HCT116 (cell line): ENCODE results near the gene SYNJ2. TPM values are rescaled to one million over a fixed set of nuclear protein-coding genes. Genes with fewer than 3 reads are reported as not detected.
A peak's percentile ranks its signal among the peaks of the same experiment; 100 is the strongest.

ENCODE experiments used
- ATAC-seq: fragments of 200-7000 bp; cut with Tn5 transposase; 2 replicates; pipeline ENCODE4 v1.9.1; 2020; ENCODE audit warnings: mild to moderate bottlenecking, moderate library complexity
- BruUV-seq: library from RNA; stranded (reverse); fragments of 400-500 nt; replicated peaks from 2 replicates; lab custom pipeline; 2021; lab: Mats Ljungman, UMichigan
- CTCF ChIA-PET: fragments of 300-600 bp; sonication (Branson Sonifier 250); formaldehyde crosslinking; loops from one replicate; lab custom pipeline; 2021; ENCODE audit warnings: antibody characterized with exemption; lab: Charles Lee
- POLR2A ChIA-PET: fragments of 300-600, 350-600 bp; sonication (Branson Sonifier 250); formaldehyde crosslinking; loops from one replicate; lab custom pipeline; 2021; ENCODE audit warnings: antibody characterized with exemption; lab: Charles Lee
- RAD21 ChIA-PET, 2 experiments: fragments of 300-600 bp; sonication (Branson Sonifier 250); formaldehyde crosslinking; loops; one replicate each; lab custom pipeline; 2023; ENCODE audit warnings: low total read pairs in 2 of 2; ENCODE audit not compliant: uncharacterized antibody in 2 of 2, unreplicated experiment in 2 of 2, low non-redundant PET in 1 of 2; lab: Charles Lee
- DNase-seq: peaks from one replicate; pipeline ENCODE4 v3.0.0-alpha.2; 2010; ENCODE audit warnings: low read depth, low spot score
- H2AFZ ChIP-seq: fragments of 200-600 bp; shearing (Covaris generic), sonication (generic); 2 replicates; pipeline ENCODE4 v1.6.1; 2017; ENCODE audit warnings: low read depth, mixed run types, mixed read lengths, antibody characterized with exemption, low read length; ENCODE audit not compliant: poor library complexity, severe bottlenecking
- H3K27ac ChIP-seq: 2 replicates; pipeline ENCODE4 v1.5.1; 2012; ENCODE audit warnings: low read depth, low read length
- H3K27me3 ChIP-seq: fragments of 200-600 bp; sonication (generic); 2 replicates; pipeline ENCODE4 v1.6.1; 2016; ENCODE audit warnings: mixed run types, low read length, mixed read lengths; ENCODE audit not compliant: insufficient read depth
- H3K36me3 ChIP-seq, 2 experiments: fragments of 200-500 bp in 1 of 2; fragments of 200-600 bp in 1 of 2; sonication (Bioruptor generic) in 1 of 2; sonication (generic) in 1 of 2; 2 replicates each; pipeline versions ENCODE4 v1.5.1 to v1.6.1; 2014 to 2016; ENCODE audit warnings: low read length in 2 of 2, inconsistent platforms in 1 of 2, mixed read lengths in 1 of 2, mixed run types in 1 of 2; ENCODE audit not compliant: insufficient read depth in 2 of 2, control insufficient read depth in 1 of 2
- H3K4me1 ChIP-seq, 2 experiments: fragments of 200-600 bp in 1 of 2; sonication (generic) in 1 of 2; 2 replicates each; pipeline versions ENCODE4 v1.5.1 to v1.6.1; 2012 to 2017; ENCODE audit warnings: low read length in 2 of 2, inconsistent platforms in 1 of 2, mild to moderate bottlenecking in 1 of 2, mixed read lengths in 1 of 2, mixed run types in 1 of 2, moderate library complexity in 1 of 2; ENCODE audit not compliant: insufficient read depth in 2 of 2, control insufficient read depth in 1 of 2
- H3K4me2 ChIP-seq: fragments of 200-600 bp; sonication (generic); 2 replicates; pipeline ENCODE4 v1.6.1; 2017; ENCODE audit warnings: mixed run types, low read length, mixed read lengths
- H3K4me3 ChIP-seq, 2 experiments: fragments of 200-600 bp in 1 of 2; sonication (generic) in 1 of 2; replicated peaks in 1 of 2; 2 replicates each; pipeline ENCODE4 v1.5.1; 2011 to 2016; ENCODE audit warnings: low read length in 2 of 2, control low read depth in 1 of 2, low read depth in 1 of 2, mild to moderate bottlenecking in 1 of 2, mixed read lengths in 1 of 2, mixed run types in 1 of 2
- H3K79me2 ChIP-seq: fragments of 200-600 bp; sonication (generic); 2 replicates; pipeline ENCODE4 v1.6.1; 2017; ENCODE audit warnings: mild to moderate bottlenecking, mixed run types, low read length, moderate library complexity, mixed read lengths; ENCODE audit not compliant: insufficient read depth
- H3K9ac ChIP-seq: fragments of 200-600 bp; sonication (generic); 2 replicates; pipeline ENCODE4 v1.6.1; 2016; ENCODE audit warnings: low read length, mixed read lengths
- H3K9me2 ChIP-seq: fragments of 200-600 bp; sonication (generic), shearing (Covaris generic); 2 replicates; pipeline ENCODE4 v1.6.1; 2017; ENCODE audit warnings: mixed run types, mild to moderate bottlenecking, moderate library complexity; ENCODE audit not compliant: insufficient read depth
- H3K9me3 ChIP-seq, 2 experiments: fragments of 200-500 bp in 1 of 2; fragments of 200-600 bp in 1 of 2; sonication (Bioruptor generic) in 1 of 2; sonication (generic) in 1 of 2; 2 replicates each; pipeline ENCODE4 v1.6.1; 2014 to 2017; ENCODE audit warnings: low read length in 2 of 2, mixed read lengths in 2 of 2, inconsistent platforms in 1 of 2, low read depth in 1 of 2, mild to moderate bottlenecking in 1 of 2, mixed run types in 1 of 2, moderate library complexity in 1 of 2; ENCODE audit not compliant: control insufficient read depth in 1 of 2, insufficient read depth in 1 of 2
- H4K20me1 ChIP-seq: fragments of 200-600 bp; sonication (generic), shearing (Covaris generic); 2 replicates; pipeline ENCODE4 v1.6.1; 2017; ENCODE audit warnings: mixed run types, mild to moderate bottlenecking, moderate library complexity; ENCODE audit not compliant: insufficient read depth
- CBX3 ChIP-seq: IDR thresholded peaks from 2 replicates; pipeline ENCODE4 v1.6.1; 2012; ENCODE audit warnings: low read depth
- CEBPB ChIP-seq: IDR thresholded peaks from 2 replicates; pipeline ENCODE4 v1.6.1; 2012; ENCODE audit warnings: low read depth
- EGR1 ChIP-seq: IDR thresholded peaks from 2 replicates; pipeline ENCODE4 v1.6.1; 2012; ENCODE audit warnings: low read depth
- ELF1 ChIP-seq: IDR thresholded peaks from 2 replicates; pipeline ENCODE4 v1.6.1; 2012; ENCODE audit warnings: low read depth, borderline replicate concordance
- EZH2 ChIP-seq: fragments of 200-600 bp; sonication (generic); IDR thresholded peaks from 2 replicates; pipeline ENCODE4 v1.6.1; 2017; ENCODE audit warnings: antibody characterized with exemption, mixed run types
- EZH2phosphoT487 ChIP-seq: fragments of 200-600 bp; IDR thresholded peaks from 2 replicates; pipeline ENCODE4 v1.6.1; 2018; ENCODE audit warnings: antibody characterized with exemption, borderline replicate concordance
- FOSL1 ChIP-seq: IDR thresholded peaks from 2 replicates; pipeline ENCODE4 v1.6.1; 2012; ENCODE audit warnings: low read depth
- POLR2AphosphoS5 ChIP-seq: IDR thresholded peaks from 2 replicates; pipeline ENCODE4 v1.6.1; 2011; ENCODE audit warnings: mild to moderate bottlenecking, low read depth, low read length, moderate library complexity
- SIN3A ChIP-seq: IDR thresholded peaks from 2 replicates; pipeline ENCODE4 v1.6.1; 2012; ENCODE audit warnings: low read depth
- SP1 ChIP-seq: IDR thresholded peaks from 2 replicates; pipeline ENCODE4 v1.6.1; 2012; ENCODE audit warnings: low read depth
- TCF7L2 ChIP-seq: IDR thresholded peaks from 2 replicates; pipeline ENCODE4 v1.7.0; 2011; ENCODE audit warnings: borderline replicate concordance, inconsistent platforms; ENCODE audit not compliant: insufficient read depth, insufficient read length; ENCODE audit errors: extremely low read depth
- ZFX ChIP-seq: fragments of 450-650 bp; IDR thresholded peaks from 2 replicates; pipeline ENCODE4 v1.6.1; 2017
- intact Hi-C: fragments of 100-400 bp; cut with micrococcal nuclease; formaldehyde crosslinking; loops from 2 replicates; pipeline ENCODE4 v1.10.0; 2022
- total RNA-seq: library from RNA; stranded (reverse); gene quantifications from one replicate; pipeline ENCODE4 v1.2.1, GENCODE V29; 2021; ENCODE audit not compliant: unreplicated experiment
- TF ChIP-seq, protein P1 (sequence below): IDR thresholded peaks from 2 replicates; pipeline ENCODE4 v1.6.1; 2012
- TF ChIP-seq, protein P2 (sequence below): IDR thresholded peaks from 2 replicates; pipeline ENCODE4 v1.6.1; 2012; ENCODE audit warnings: low read depth

SYNJ2 gene
- total RNA-seq, 1 experiment from 2014 or later = 23.9 TPM

DNA sequence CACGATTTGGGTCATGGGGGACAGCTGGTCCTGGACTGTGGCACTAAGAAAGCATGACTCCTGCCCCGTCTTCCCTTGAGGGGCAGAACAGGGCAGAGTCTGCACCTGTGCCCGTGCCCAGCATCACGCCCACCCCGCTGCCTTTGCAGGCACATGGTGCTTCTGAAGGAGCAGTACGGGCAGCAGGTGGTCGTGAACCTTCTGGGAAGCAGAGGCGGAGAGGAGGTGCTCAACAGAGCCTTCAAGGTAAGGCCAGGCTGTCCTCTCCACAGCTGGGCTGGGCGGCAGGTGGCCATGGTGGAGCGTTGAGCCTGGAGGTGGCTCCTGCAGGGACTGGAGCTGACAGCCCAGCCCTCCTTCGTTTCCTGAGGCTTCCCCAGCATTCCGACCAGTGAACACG lies 77.4 kb downstream of the SYNJ2 start:
- peak overlapping the region; percentile 62 for H3K9ac ChIP-seq
- H2AFZ ChIP-seq = no peak overlapping the region
- no peak overlapping the region for H3K4me3 ChIP-seq
- intact Hi-C loops = loop anchor here (1.0 kb wide), 1 partner anchor 33 kb away; no protein-coding TSS in a partner anchor
- H3K36me3 ChIP-seq = no peaks in the 10 kb centered on the region
- no peak for ATAC-seq
- H3K79me2 ChIP-seq = no peaks in the 10 kb centered on the region
- H4K20me1 ChIP-seq = no peaks in the 10 kb centered on the region
- H3K9me3 ChIP-seq = no peaks in the 10 kb centered on the region
- H3K4me2 ChIP-seq = no peak overlapping the region
- ChIA-PET RAD21 (no interaction called here), CTCF (interaction anchor here (2.3 kb wide), 1 partner anchor 13 kb away, joined by 10 read pairs; no protein-coding TSS in a partner anchor), POLR2A (no interaction called here)
- BruUV-seq = no TSS peak
- TF ChIP-seq CBX3 (no peak), FOSL1 (no peak), EZH2 (no peak), SIN3A (no peak), EZH2phosphoT487 (no peak), SP1 (no peak)
- TF ChIP-seq, all 23 proteins: peak for 0
- Histone ChIP-seq H3K4me1 (peaks cover 45 to 64% of the 10 kb centered on the region in 2 experiments), H3K9me2 (no peaks in the 10 kb centered on the region), H3K27me3 (no peaks in the 10 kb centered on the region), H3K27ac (no peak overlapping the region; the same call in 1 of the 2 replicates)
- no peak for DNase-seq

DNA sequence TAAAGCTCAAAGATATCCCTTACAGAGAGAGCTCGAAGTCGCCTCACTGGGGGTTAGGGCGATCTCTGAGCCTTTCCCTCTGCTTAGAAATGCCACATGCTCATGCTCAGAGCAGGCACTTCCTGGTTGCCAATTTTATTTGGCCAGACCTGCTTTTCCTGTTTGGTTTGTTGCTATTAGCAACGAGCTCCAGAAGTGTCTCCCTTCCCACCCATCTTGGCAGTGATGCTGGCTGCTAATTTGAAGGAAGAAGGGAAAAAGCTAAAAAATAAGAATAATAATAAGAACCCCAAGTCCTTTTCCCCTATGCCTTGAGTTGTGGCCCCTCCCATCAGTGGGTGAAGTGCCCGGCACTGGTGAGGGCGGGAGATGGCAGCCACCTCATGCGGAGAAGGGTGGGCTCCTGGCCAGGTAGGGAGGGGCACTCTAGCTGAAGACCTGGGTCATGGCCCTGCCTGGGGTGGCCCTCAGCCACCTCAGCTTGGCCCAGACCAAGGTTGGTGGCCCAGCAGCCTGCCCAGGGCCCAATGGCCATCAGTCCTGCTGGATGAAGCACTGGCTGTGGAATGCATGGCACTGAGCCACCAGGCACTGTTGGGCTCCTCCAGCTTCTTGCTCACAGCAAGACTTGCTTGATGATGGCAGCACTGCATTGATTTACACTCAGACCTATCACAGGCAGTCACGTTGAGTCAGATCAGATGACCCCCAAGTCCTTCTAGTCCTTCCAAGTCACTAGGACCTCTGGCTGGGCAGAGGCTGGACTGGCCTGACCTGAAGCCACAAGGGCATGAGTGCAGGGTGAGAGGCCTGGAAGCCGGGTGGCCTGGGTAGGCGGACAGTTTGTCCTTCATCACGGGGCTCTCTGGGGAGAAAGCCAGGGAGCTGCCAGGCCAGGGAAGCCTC lies 79.0 kb downstream of the SYNJ2 start:
- Histone ChIP-seq H3K9me3 (no peaks in the 10 kb centered on the region), H3K4me3 (peak overlapping the region in 1 of 2 experiments; percentile 23; a peak in 2 of 4 replicates), H3K4me1 (peaks cover 45 to 63% of the 10 kb centered on the region in 2 experiments), H3K9ac (peak overlapping the region; percentile 62), H3K9me2 (no peaks in the 10 kb centered on the region), H3K27me3 (no peaks in the 10 kb centered on the region), H4K20me1 (no peaks in the 10 kb centered on the region), H3K79me2 (no peaks in the 10 kb centered on the region), H2AFZ (no peak overlapping the region), H3K36me3 (no peaks in the 10 kb centered on the region; a peak in 1 of 4 replicates), H3K4me2 (peak overlapping the region; percentile 74), H3K27ac (peak overlapping the region; percentile 85)
- no TSS peak for BruUV-seq
- CTCF ChIA-PET = interaction anchor here (0.8 to 3.5 kb wide), 2 partner anchors 10 to 78 kb away, joined by 4 to 18 read pairs; no protein-coding TSS in a partner anchor
- intact Hi-C loops = no loop called here
- ATAC-seq (peak; percentile 65), DNase-seq (no peak)
- RAD21 ChIA-PET = no interaction called here
- POLR2A ChIA-PET = interaction anchor here (1.6 kb wide), 1 partner anchor 34 kb away, joined by 6 read pairs; no protein-coding TSS in a partner anchor
- peak; percentile 47; the same call in 1 of the 2 replicates for TF ChIP-seq SIN3A
- TF ChIP-seq EZH2 = no peak
- TF ChIP-seq CEBPB = no peak
- TF ChIP-seq EGR1 = no peak
- TF ChIP-seq POLR2AphosphoS5 = peak; percentile 29
- TF ChIP-seq FOSL1 = no peak
- no peak for TF ChIP-seq EZH2phosphoT487
- TF ChIP-seq, protein P1, sequence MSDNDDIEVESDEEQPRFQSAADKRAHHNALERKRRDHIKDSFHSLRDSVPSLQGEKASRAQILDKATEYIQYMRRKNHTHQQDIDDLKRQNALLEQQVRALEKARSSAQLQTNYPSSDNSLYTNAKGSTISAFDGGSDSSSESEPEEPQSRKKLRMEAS = peak; percentile 88
- no peak; the same call in 1 of the 2 replicates for TF ChIP-seq ELF1
- TF ChIP-seq, protein P2, sequence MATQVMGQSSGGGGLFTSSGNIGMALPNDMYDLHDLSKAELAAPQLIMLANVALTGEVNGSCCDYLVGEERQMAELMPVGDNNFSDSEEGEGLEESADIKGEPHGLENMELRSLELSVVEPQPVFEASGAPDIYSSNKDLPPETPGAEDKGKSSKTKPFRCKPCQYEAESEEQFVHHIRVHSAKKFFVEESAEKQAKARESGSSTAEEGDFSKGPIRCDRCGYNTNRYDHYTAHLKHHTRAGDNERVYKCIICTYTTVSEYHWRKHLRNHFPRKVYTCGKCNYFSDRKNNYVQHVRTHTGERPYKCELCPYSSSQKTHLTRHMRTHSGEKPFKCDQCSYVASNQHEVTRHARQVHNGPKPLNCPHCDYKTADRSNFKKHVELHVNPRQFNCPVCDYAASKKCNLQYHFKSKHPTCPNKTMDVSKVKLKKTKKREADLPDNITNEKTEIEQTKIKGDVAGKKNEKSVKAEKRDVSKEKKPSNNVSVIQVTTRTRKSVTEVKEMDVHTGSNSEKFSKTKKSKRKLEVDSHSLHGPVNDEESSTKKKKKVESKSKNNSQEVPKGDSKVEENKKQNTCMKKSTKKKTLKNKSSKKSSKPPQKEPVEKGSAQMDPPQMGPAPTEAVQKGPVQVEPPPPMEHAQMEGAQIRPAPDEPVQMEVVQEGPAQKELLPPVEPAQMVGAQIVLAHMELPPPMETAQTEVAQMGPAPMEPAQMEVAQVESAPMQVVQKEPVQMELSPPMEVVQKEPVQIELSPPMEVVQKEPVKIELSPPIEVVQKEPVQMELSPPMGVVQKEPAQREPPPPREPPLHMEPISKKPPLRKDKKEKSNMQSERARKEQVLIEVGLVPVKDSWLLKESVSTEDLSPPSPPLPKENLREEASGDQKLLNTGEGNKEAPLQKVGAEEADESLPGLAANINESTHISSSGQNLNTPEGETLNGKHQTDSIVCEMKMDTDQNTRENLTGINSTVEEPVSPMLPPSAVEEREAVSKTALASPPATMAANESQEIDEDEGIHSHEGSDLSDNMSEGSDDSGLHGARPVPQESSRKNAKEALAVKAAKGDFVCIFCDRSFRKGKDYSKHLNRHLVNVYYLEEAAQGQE = no peak
- no peak for TF ChIP-seq TCF7L2
- no peak for TF ChIP-seq ZFX
- no peak for TF ChIP-seq CBX3
